ENCODE results near the gene HOXD10.

GRCh38 chr2:176150584-176151441 lies 34.2 kb downstream of the HOXD10 start:
- TF ChIP-seq EP300 (conservative IDR thresholded peaks at IDR 0.05; ENCODE audit: poor library complexity, severe bottlenecking) (no peak), POLR2AphosphoS5 (IDR thresholded peaks at IDR 0.05) (no peak), RAD21 (conservative IDR thresholded peaks at IDR 0.05) (no peak), EZH2 (IDR thresholded peaks at IDR 0.05; ENCODE audit: borderline replicate concordance, insufficient read depth, low read length, poor library complexity, severe bottlenecking) (no peak), MXI1 (conservative IDR thresholded peaks at IDR 0.05; ENCODE audit: poor library complexity, severe bottlenecking) (no peak), TAF1 (IDR thresholded peaks at IDR 0.05; ENCODE audit: low read depth) (no peak), REST (IDR thresholded peaks at IDR 0.05; ENCODE audit: borderline replicate concordance) (no peak)
- TF ChIP-seq, protein P1, sequence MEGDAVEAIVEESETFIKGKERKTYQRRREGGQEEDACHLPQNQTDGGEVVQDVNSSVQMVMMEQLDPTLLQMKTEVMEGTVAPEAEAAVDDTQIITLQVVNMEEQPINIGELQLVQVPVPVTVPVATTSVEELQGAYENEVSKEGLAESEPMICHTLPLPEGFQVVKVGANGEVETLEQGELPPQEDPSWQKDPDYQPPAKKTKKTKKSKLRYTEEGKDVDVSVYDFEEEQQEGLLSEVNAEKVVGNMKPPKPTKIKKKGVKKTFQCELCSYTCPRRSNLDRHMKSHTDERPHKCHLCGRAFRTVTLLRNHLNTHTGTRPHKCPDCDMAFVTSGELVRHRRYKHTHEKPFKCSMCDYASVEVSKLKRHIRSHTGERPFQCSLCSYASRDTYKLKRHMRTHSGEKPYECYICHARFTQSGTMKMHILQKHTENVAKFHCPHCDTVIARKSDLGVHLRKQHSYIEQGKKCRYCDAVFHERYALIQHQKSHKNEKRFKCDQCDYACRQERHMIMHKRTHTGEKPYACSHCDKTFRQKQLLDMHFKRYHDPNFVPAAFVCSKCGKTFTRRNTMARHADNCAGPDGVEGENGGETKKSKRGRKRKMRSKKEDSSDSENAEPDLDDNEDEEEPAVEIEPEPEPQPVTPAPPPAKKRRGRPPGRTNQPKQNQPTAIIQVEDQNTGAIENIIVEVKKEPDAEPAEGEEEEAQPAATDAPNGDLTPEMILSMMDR (IDR thresholded peaks at IDR 0.05; ENCODE audit: poor library complexity, severe bottlenecking), result no peak
